GM12875 (cell line): ENCODE measurements around the gene MRTFA.
"Not testable (repeated sequence)": the region's sequence is repeated elsewhere in the genome, so short reads cannot be mapped to it uniquely, and the experiment has no call there.

Experiments used
- H3K4me3 ChIP-seq: one replicate; pipeline ENCODE4 v1.5.1; 2011; ENCODE audit warnings: low read depth, low read length, control low read depth
- CTCF ChIP-seq: IDR thresholded peaks from 2 replicates; pipeline ENCODE4 v1.5.1; 2011; ENCODE audit warnings: low read depth, mild to moderate bottlenecking, control low read depth, inconsistent platforms, low read length, moderate library complexity, borderline replicate concordance; ENCODE audit not compliant: insufficient read depth

MRTFA gene

GRCh38 chr22:40531951-40532900, 104.3 kb downstream of the MRTFA start:
- H3K4me3 ChIP-seq, result peak overlapping the region; percentile 44
- no peak for TF ChIP-seq CTCF

- H3K4me3 ChIP-seq, result not testable (repeated sequence)
These were observed 106.1 kb downstream of the MRTFA start for GRCh38 chr22:40530391-40530790.

GRCh38 chr22:40529821-40530220, 106.7 kb downstream of the MRTFA start:
- H3K4me3 ChIP-seq, result no peak overlapping the region
- no peak for TF ChIP-seq CTCF

- H3K4me3 ChIP-seq, result no peak overlapping the region
- no peak for TF ChIP-seq CTCF
These were observed 109.6 kb downstream of the MRTFA start for GRCh38 chr22:40526960-40527359.

- TF ChIP-seq CTCF, result peak; percentile 63
These were observed 111.2 kb downstream of the MRTFA start for GRCh38 chr22:40525250-40525884.

GRCh38 chr22:40524392-40525249, 111.9 kb downstream of the MRTFA start:
- TF ChIP-seq CTCF, result peak; percentile 17; the same call in 1 of the 2 replicates
- no peak overlapping the region for H3K4me3 ChIP-seq

More at GRCh38 chr22:40525250-40525884, 111.2 kb downstream of the MRTFA start:
- no peak overlapping the region for H3K4me3 ChIP-seq

- TF ChIP-seq CTCF, result no peak
- no peak overlapping the region for H3K4me3 ChIP-seq
These were observed 114.4 kb downstream of the MRTFA start for GRCh38 chr22:40522141-40522540.
